ENCODE data around the gene PLCB3.
"Not testable (repeated sequence)": the region's sequence is repeated elsewhere in the genome, so short reads cannot be mapped to it uniquely, and the experiment has no call there.

PLCB3 gene

GRCh38 chr11:64238076-64238475 lies 13.3 kb upstream of the PLCB3 start:
- DNase-seq: no peak

GRCh38 chr11:64238999-64239398 lies 12.3 kb upstream of the PLCB3 start:
- no peak for DNase-seq

GRCh38 chr11:64239662-64240434 lies 11.5 kb upstream of the PLCB3 start:
- DNase-seq: peak in 1 of 2 donors; percentile 82

- DNase-seq: peak; percentile 98 to 99
Measured at GRCh38 chr11:64240435-64241240, 10.7 kb upstream of the PLCB3 start, which contains the start of gene FKBP2. TSS of gene FKBP2 (plus strand) at chr11:64241095. CDS start at chr11:64242388, 1,293 bp downstream.

GRCh38 chr11:64241241-64241490 lies 10.2 kb upstream of the PLCB3 start:
- peak in 1 of 2 donors; percentile 100 for DNase-seq

GRCh38 chr11:64241491-64242374 lies 9.6 kb upstream of the PLCB3 start:
- peak; percentile 19 to 100 for DNase-seq

- DNase-seq: no peak
Measured at GRCh38 chr11:64243236-64243854, 8.0 kb upstream of the PLCB3 start.

- no peak for DNase-seq
Measured at GRCh38 chr11:64244107-64244506, 7.2 kb upstream of the PLCB3 start.

GRCh38 chr11:64244966-64245365 lies 6.4 kb upstream of the PLCB3 start:
- no peak for DNase-seq

- DNase-seq: peak; percentile 55
Measured at GRCh38 chr11:64245401-64245796, 5.9 kb upstream of the PLCB3 start.

GRCh38 chr11:64245797-64246620 lies 5.3 kb upstream of the PLCB3 start:
- peak; percentile 57 to 74 for DNase-seq

- not testable (repeated sequence) for DNase-seq
Measured at GRCh38 chr11:64246621-64246870, 4.8 kb upstream of the PLCB3 start.

- DNase-seq: peak; percentile 77 to 81
Measured at GRCh38 chr11:64246871-64247728, 4.2 kb upstream of the PLCB3 start, which contains the start of gene PPP1R14B. TSS of gene PPP1R14B (minus strand) at chr11:64246943. CDS start at chr11:64246673, 270 bp downstream.

- no peak for DNase-seq
Measured at GRCh38 chr11:64247729-64248531, 3.4 kb upstream of the PLCB3 start.

- DNase-seq: no peak
Measured at GRCh38 chr11:64248578-64248977, 2.8 kb upstream of the PLCB3 start.

GRCh38 chr11:64249038-64249437 lies 2.3 kb upstream of the PLCB3 start:
- DNase-seq: no peak

GRCh38 chr11:64249563-64250414 lies 1.5 kb upstream of the PLCB3 start:
- DNase-seq: no peak

GRCh38 chr11:64250415-64251015 lies 815 bp upstream of the PLCB3 start:
- no peak for DNase-seq

- DNase-seq: no peak
Measured at GRCh38 chr11:64251753-64252002, 348 bp downstream of the PLCB3 start.

Measured in CD4-positive, alpha-beta T cell treated with Interleukin-4 for 1 hour (primary cell).